Naive B cell (primary cell): ENCODE results near the gene LGR6. TPM values are rescaled to one million over a fixed set of nuclear protein-coding genes. Genes with fewer than 3 reads are reported as not detected.
A peak's percentile ranks its signal among the peaks of the same experiment; 100 is the strongest.
"Not testable (repeated sequence)": the region's sequence is repeated elsewhere in the genome, so short reads cannot be mapped to it uniquely, and the experiment has no call there.

Experiments
- ATAC-seq, 2 donors: fragments of 150-1000 bp; cut with Tn5 transposase; 2 replicates each; pipeline ENCODE4 v1.10.0; 2021; ENCODE audit warnings: low read depth in 2 of 2, mild to moderate bottlenecking in 2 of 2, moderate library complexity in 2 of 2
- DNase-seq: peaks from one replicate; pipeline ENCODE4 v3.0.0; 2022
- H3K27ac Mint-ChIP-seq, 6 donors: one replicate each; pipeline ENCODE4 v1.8.0; 2020 to 2022; ENCODE audit warnings: mild to moderate bottlenecking in 6 of 6, mixed read lengths in 6 of 6, moderate library complexity in 5 of 6, inconsistent platforms in 2 of 6
- H3K27me3 Mint-ChIP-seq, 3 donors: one replicate each; pipeline ENCODE4 v1.8.0; 2021 to 2022; ENCODE audit warnings: mixed read lengths in 3 of 3, mild to moderate bottlenecking in 1 of 3
- H3K36me3 Mint-ChIP-seq, 2 donors: one replicate each; pipeline ENCODE4 v1.8.0; 2020 to 2022; ENCODE audit warnings: mixed read lengths in 2 of 2, inconsistent platforms in 1 of 2, mild to moderate bottlenecking in 1 of 2
- H3K4me1 Mint-ChIP-seq, 3 donors: one replicate each; pipeline ENCODE4 v1.8.0; 2020 to 2022; ENCODE audit warnings: mixed read lengths in 3 of 3, inconsistent platforms in 1 of 3, mild to moderate bottlenecking in 1 of 3, moderate library complexity in 1 of 3
- H3K4me3 Mint-ChIP-seq, 8 donors: one replicate each; pipeline ENCODE4 v1.8.0; 2020 to 2022; ENCODE audit warnings: mild to moderate bottlenecking in 8 of 8, mixed read lengths in 8 of 8, moderate library complexity in 8 of 8, inconsistent platforms in 2 of 8
- H3K9me3 Mint-ChIP-seq, 7 donors: one replicate each; pipeline ENCODE4 v1.8.0; 2020 to 2022; ENCODE audit warnings: mixed read lengths in 7 of 7, mild to moderate bottlenecking in 5 of 7, inconsistent platforms in 2 of 7, moderate library complexity in 1 of 7
- polyA plus RNA-seq, 6 donors: library from polyadenylated mRNA; unstranded; fragments of 300-500 nt; fragmentation: Illumina TruSeq; gene quantifications; one replicate each; pipeline ENCODE4 v1.2.3, GENCODE V29; 2021; ENCODE audit warnings: low read depth in 6 of 6

LGR6 gene
- polyA plus RNA-seq, 6 donors from 2014 or later = 0.22 TPM; not detected in 5

GRCh38 chr1:202333861-202334260 lies 140.3 kb downstream of the LGR6 start:
- DNase-seq = no peak
- H3K27ac Mint-ChIP-seq = no peak overlapping the region
- ATAC-seq = no peak
- no peaks in the 10 kb centered on the region for H3K9me3 Mint-ChIP-seq
- no peak overlapping the region for H3K4me3 Mint-ChIP-seq
- no peaks in the 10 kb centered on the region for H3K27me3 Mint-ChIP-seq
- H3K4me1 Mint-ChIP-seq = no peaks in the 10 kb centered on the region
- peaks cover 0 to 25% of the 10 kb centered on the region in 2 donors for H3K36me3 Mint-ChIP-seq

- Mint-ChIP-seq H3K27me3 (no peaks in the 10 kb centered on the region), H3K4me3 (peak overlapping the region in 5 of 8 donors; percentile 45 to 75 (median 53)), H3K4me1 (peaks cover 22 to 28% (median 27%) of the 10 kb centered on the region in 3 donors), H3K9me3 (no peaks in the 10 kb centered on the region), H3K27ac (peak overlapping the region in 3 of 6 donors; percentile 39 to 84 (median 54)), H3K36me3 (no peaks in the 10 kb centered on the region)
- DNase-seq (peak; percentile 57), ATAC-seq (no peak)
Observed at GRCh38 chr1:202343652-202344349, 150.2 kb downstream of the LGR6 start.

- Mint-ChIP-seq H3K27ac (peak overlapping the region; percentile 89 to 97 (median 93)), H3K27me3 (no peaks in the 10 kb centered on the region), H3K36me3 (no peaks in the 10 kb centered on the region), H3K4me3 (peak overlapping the region; percentile 91 to 100 (median 96)), H3K4me1 (peaks cover 19 to 29% (median 29%) of the 10 kb centered on the region in 3 donors), H3K9me3 (no peaks in the 10 kb centered on the region)
- ATAC-seq (no peak), DNase-seq (no peak)
Observed at GRCh38 chr1:202348005-202348508, 154.5 kb downstream of the LGR6 start.

- peak within 1 kb of the TSS; percentile 89 to 97 (median 94) for H3K27ac Mint-ChIP-seq
- ATAC-seq = peak; percentile 95 to 96
- H3K9me3 Mint-ChIP-seq = no peaks in the 10 kb centered on the region
- no peaks in the 10 kb centered on the region for H3K36me3 Mint-ChIP-seq
- no peaks in the 10 kb centered on the region for H3K27me3 Mint-ChIP-seq
- peaks cover 19 to 28% (median 26%) of the 10 kb centered on the region in 3 donors for H3K4me1 Mint-ChIP-seq
- H3K4me3 Mint-ChIP-seq = peak within 1 kb of the TSS; percentile 91 to 100 (median 96)
- DNase-seq = peak; percentile 94
Observed at GRCh38 chr1:202348509-202349205, 155.1 kb downstream of the LGR6 start, which contains the start of gene PPP1R12B. PPP1R12B (plus strand) TSS chr1:202348699; CDS start chr1:202348852, 153 bp downstream.

- Mint-ChIP-seq H3K27ac (peak overlapping the region; percentile 12 to 94 (median 69)), H3K36me3 (no peaks in the 10 kb centered on the region), H3K4me3 (peak overlapping the region; percentile 91 to 100 (median 96)), H3K9me3 (no peaks in the 10 kb centered on the region), H3K27me3 (no peaks in the 10 kb centered on the region), H3K4me1 (peaks cover 19 to 28% (median 24%) of the 10 kb centered on the region in 3 donors)
- no peak for ATAC-seq
- DNase-seq = no peak
Observed at GRCh38 chr1:202349206-202349928, 155.8 kb downstream of the LGR6 start.

- peak overlapping the region in 1 of 8 donors; percentile 55 for H3K4me3 Mint-ChIP-seq
- ATAC-seq = no peak
- H3K4me1 Mint-ChIP-seq = peaks cover 25 to 28% (median 28%) of the 10 kb centered on the region in 3 donors
- no peaks in the 10 kb centered on the region for H3K9me3 Mint-ChIP-seq
- peaks cover 0 to 5% of the 10 kb centered on the region in 2 donors for H3K36me3 Mint-ChIP-seq
- H3K27ac Mint-ChIP-seq = no peak overlapping the region
- no peaks in the 10 kb centered on the region for H3K27me3 Mint-ChIP-seq
- DNase-seq = no peak
Observed at GRCh38 chr1:202351725-202352124, 158.1 kb downstream of the LGR6 start.

GRCh38 chr1:202352583-202353197 lies 159.1 kb downstream of the LGR6 start:
- H3K27ac Mint-ChIP-seq = peak overlapping the region in 1 of 6 donors; percentile 28

GRCh38 chr1:202355944-202356553 lies 162.4 kb downstream of the LGR6 start:
- no peak for DNase-seq
- no peak for ATAC-seq
- H3K27me3 Mint-ChIP-seq = no peaks in the 10 kb centered on the region
- H3K36me3 Mint-ChIP-seq = peaks cover 0 to 5% of the 10 kb centered on the region in 2 donors
- H3K27ac Mint-ChIP-seq = peak overlapping the region in 1 of 6 donors; percentile 49
- no peaks in the 10 kb centered on the region for H3K9me3 Mint-ChIP-seq
- no peak overlapping the region for H3K4me3 Mint-ChIP-seq
- H3K4me1 Mint-ChIP-seq = peaks cover 4 to 7% (median 5%) of the 10 kb centered on the region in 3 donors

More at GRCh38 chr1:202352583-202353197, 159.1 kb downstream of the LGR6 start:
- H3K36me3 Mint-ChIP-seq, DNase-seq, ATAC-seq, H3K9me3 Mint-ChIP-seq, H3K27me3 Mint-ChIP-seq, H3K4me3 Mint-ChIP-seq: not testable (repeated sequence)
- peaks cover 25 to 28% (median 28%) of the 10 kb centered on the region in 3 donors for H3K4me1 Mint-ChIP-seq

GRCh38 chr1:202357506-202357905 lies 163.9 kb downstream of the LGR6 start:
- H3K27me3 Mint-ChIP-seq = no peaks in the 10 kb centered on the region
- no peak overlapping the region for H3K4me3 Mint-ChIP-seq
- peaks cover 4 to 13% (median 5%) of the 10 kb centered on the region in 3 donors for H3K4me1 Mint-ChIP-seq
- ATAC-seq = no peak
- no peak overlapping the region for H3K27ac Mint-ChIP-seq
- peaks cover 0 to 5% of the 10 kb centered on the region in 2 donors for H3K36me3 Mint-ChIP-seq
- DNase-seq = no peak
- no peaks in the 10 kb centered on the region for H3K9me3 Mint-ChIP-seq

GRCh38 chr1:202361224-202361623 lies 167.6 kb downstream of the LGR6 start:
- Mint-ChIP-seq H3K27ac (peak overlapping the region in 1 of 6 donors; percentile 76), H3K9me3 (no peaks in the 10 kb centered on the region), H3K4me3 (no peak overlapping the region), H3K4me1 (peaks cover 0 to 14% (median 0%) of the 10 kb centered on the region in 3 donors), H3K27me3 (no peaks in the 10 kb centered on the region), H3K36me3 (no peaks in the 10 kb centered on the region)
- ATAC-seq = no peak
- no peak for DNase-seq

GRCh38 chr1:202361701-202362100 lies 168.1 kb downstream of the LGR6 start:
- no peaks in the 10 kb centered on the region for H3K27me3 Mint-ChIP-seq
- ATAC-seq = no peak
- H3K4me3 Mint-ChIP-seq = no peak overlapping the region
- no peaks in the 10 kb centered on the region for H3K36me3 Mint-ChIP-seq
- H3K9me3 Mint-ChIP-seq = no peaks in the 10 kb centered on the region
- no peak for DNase-seq
- H3K27ac Mint-ChIP-seq = no peak overlapping the region
- H3K4me1 Mint-ChIP-seq = peaks cover 0 to 10% (median 0%) of the 10 kb centered on the region in 3 donors

GRCh38 chr1:202362212-202362611 lies 168.6 kb downstream of the LGR6 start:
- no peaks in the 10 kb centered on the region for H3K9me3 Mint-ChIP-seq
- H3K27ac Mint-ChIP-seq = peak overlapping the region in 1 of 6 donors; percentile 25
- H3K36me3 Mint-ChIP-seq = no peaks in the 10 kb centered on the region
- H3K4me3 Mint-ChIP-seq = no peak overlapping the region
- no peak for ATAC-seq
- DNase-seq = no peak
- no peaks in the 10 kb centered on the region for H3K27me3 Mint-ChIP-seq
- peaks cover 0 to 10% (median 0%) of the 10 kb centered on the region in 3 donors for H3K4me1 Mint-ChIP-seq
